Measurements from ENCODE around the gene ZFP30.

ZFP30 gene

GRCh38 chr19:37635076-37636056, 19.9 kb downstream of the ZFP30 start:
- Histone ChIP-seq H3K4me1 (ENCODE audit: control insufficient read depth, insufficient read depth, low read depth, low read length) (no peaks in the 10 kb centered on the region), H3K9me3 (ENCODE audit: control insufficient read depth, low read length) (peaks cover 96% of the 10 kb centered on the region), H3K27me3 (ENCODE audit: control insufficient read depth in 1 of 2, insufficient read depth in 1 of 2, low read length in 2 of 2) (no peaks in the 10 kb centered on the region), H2BK120ac (ENCODE audit: low read depth, low read length) (no peak overlapping the region), H3K4me2 (ENCODE audit: low read length, poor library complexity, severe bottlenecking) (no peak overlapping the region), H3K79me1 (replicated peaks; ENCODE audit: low read length, poor library complexity, severe bottlenecking) (no peaks in the 10 kb centered on the region), H4K8ac (ENCODE audit: low read length) (no peak overlapping the region), H2AK5ac (ENCODE audit: low read length, severe bottlenecking) (no peak overlapping the region), H2BK12ac (ENCODE audit: low read length in 2 of 2) (no peak overlapping the region), H3K36me3 (ENCODE audit: control insufficient read depth in 1 of 2, insufficient read depth in 2 of 2, low read depth in 1 of 2, low read length in 2 of 2) (peaks cover 17 to 54% of the 10 kb centered on the region in 2 experiments), H3K4me3 (ENCODE audit: insufficient read depth in 1 of 2, low read depth in 1 of 2, low read length in 2 of 2) (peak overlapping the region in 1 of 2 experiments; percentile 64), H3K9ac (ENCODE audit: low read length) (no peak overlapping the region), H2BK5ac (ENCODE audit: low read depth, low read length, poor library complexity, severe bottlenecking) (no peak overlapping the region), H3K4ac (ENCODE audit: low read depth in 1 of 2, low read length in 2 of 2) (no peak overlapping the region), H4K91ac (ENCODE audit: low read length) (no peak overlapping the region), H3K23ac (ENCODE audit: low read length in 2 of 2) (no peak overlapping the region), H2BK15ac (ENCODE audit: low read depth, poor library complexity, severe bottlenecking) (no peak overlapping the region), H3K27ac (ENCODE audit: low read length, poor library complexity, severe bottlenecking) (no peak overlapping the region), H3K18ac (ENCODE audit: low read depth in 1 of 2, low read length in 2 of 2) (no peak overlapping the region), H3K14ac (ENCODE audit: low read length in 2 of 2) (no peak overlapping the region), H2AFZ (ENCODE audit: low read depth, low read length) (no peak overlapping the region)
- no peak for DNase-seq
- 99% methylated on average over 4 of the region's 11 CpGs for WGBS

GRCh38 chr19:37594982-37595382, 60.3 kb downstream of the ZFP30 start:
- H3K4me1 ChIP-seq (ENCODE audit: control insufficient read depth, insufficient read depth, low read depth, low read length): peaks cover 2% of the 10 kb centered on the region
- peak overlapping the region; percentile 78 to 93 for H3K4me3 ChIP-seq (ENCODE audit: insufficient read depth in 1 of 2, low read depth in 1 of 2, low read length in 2 of 2)
- peak overlapping the region; percentile 93 for H3K4me2 ChIP-seq (ENCODE audit: low read length, poor library complexity, severe bottlenecking)
- H2AK5ac ChIP-seq (ENCODE audit: low read length, severe bottlenecking): no peak overlapping the region
- H2BK12ac ChIP-seq (ENCODE audit: low read length in 2 of 2): no peak overlapping the region
- peak overlapping the region in 1 of 2 experiments; percentile 23 for H3K23ac ChIP-seq (ENCODE audit: low read length in 2 of 2)
- H4K91ac ChIP-seq (ENCODE audit: low read length): no peak overlapping the region
- H3K4ac ChIP-seq (ENCODE audit: low read depth in 1 of 2, low read length in 2 of 2): no peak overlapping the region
- no peak overlapping the region for H2BK120ac ChIP-seq (ENCODE audit: low read depth, low read length)
- 8% methylated on average over 20 of the region's 20 CpGs for WGBS
- peak overlapping the region; percentile 83 for H2AFZ ChIP-seq (ENCODE audit: low read depth, low read length)
- peak overlapping the region in 1 of 2 experiments; percentile 45 for H3K14ac ChIP-seq (ENCODE audit: low read length in 2 of 2)
- H2BK15ac ChIP-seq (ENCODE audit: low read depth, poor library complexity, severe bottlenecking): no peak overlapping the region
- no peak overlapping the region for H2BK5ac ChIP-seq (ENCODE audit: low read depth, low read length, poor library complexity, severe bottlenecking)
- peaks cover 0 to 12% of the 10 kb centered on the region in 2 experiments for H3K36me3 ChIP-seq (ENCODE audit: control insufficient read depth in 1 of 2, insufficient read depth in 2 of 2, low read depth in 1 of 2, low read length in 2 of 2)
- H3K9me3 ChIP-seq (ENCODE audit: control insufficient read depth, low read length): peaks cover 31% of the 10 kb centered on the region
- peak overlapping the region in 1 of 2 experiments; percentile 58 for H3K18ac ChIP-seq (ENCODE audit: low read depth in 1 of 2, low read length in 2 of 2)
- H3K79me1 ChIP-seq (replicated peaks; ENCODE audit: low read length, poor library complexity, severe bottlenecking): peaks cover 6% of the 10 kb centered on the region
- peak overlapping the region; percentile 94 for H4K8ac ChIP-seq (ENCODE audit: low read length)
- peak overlapping the region; percentile 9 for H3K27ac ChIP-seq (ENCODE audit: low read length, poor library complexity, severe bottlenecking)
- no peak for DNase-seq
- H3K9ac ChIP-seq (ENCODE audit: low read length): peak overlapping the region; percentile 96
- H3K27me3 ChIP-seq (ENCODE audit: control insufficient read depth in 1 of 2, insufficient read depth in 1 of 2, low read length in 2 of 2): no peaks in the 10 kb centered on the region

- Histone ChIP-seq H4K91ac (ENCODE audit: low read length) (peak within 1 kb of the TSS; percentile 69), H3K4me3 (ENCODE audit: insufficient read depth in 1 of 2, low read depth in 1 of 2, low read length in 2 of 2) (peak within 1 kb of the TSS; percentile 78 to 93), H4K8ac (ENCODE audit: low read length) (peak within 1 kb of the TSS; percentile 94), H3K9me3 (ENCODE audit: control insufficient read depth, low read length) (peaks cover 31% of the 10 kb centered on the region), H3K18ac (ENCODE audit: low read depth in 1 of 2, low read length in 2 of 2) (peak within 1 kb of the TSS; percentile 37 to 94), H2BK5ac (ENCODE audit: low read depth, low read length, poor library complexity, severe bottlenecking) (no peak within 1 kb of the TSS), H2AFZ (ENCODE audit: low read depth, low read length) (peak within 1 kb of the TSS; percentile 96), H3K4me1 (ENCODE audit: control insufficient read depth, insufficient read depth, low read depth, low read length) (peaks cover 2% of the 10 kb centered on the region), H3K4me2 (ENCODE audit: low read length, poor library complexity, severe bottlenecking) (peak within 1 kb of the TSS; percentile 93), H3K27ac (ENCODE audit: low read length, poor library complexity, severe bottlenecking) (peak within 1 kb of the TSS; percentile 83), H2BK120ac (ENCODE audit: low read depth, low read length) (no peak within 1 kb of the TSS), H3K27me3 (ENCODE audit: control insufficient read depth in 1 of 2, insufficient read depth in 1 of 2, low read length in 2 of 2) (no peaks in the 10 kb centered on the region), H3K79me1 (replicated peaks; ENCODE audit: low read length, poor library complexity, severe bottlenecking) (peaks cover 6% of the 10 kb centered on the region), H3K23ac (ENCODE audit: low read length in 2 of 2) (peak within 1 kb of the TSS in 1 of 2 experiments; percentile 23), H3K14ac (ENCODE audit: low read length in 2 of 2) (peak within 1 kb of the TSS in 1 of 2 experiments; percentile 75), H3K9ac (ENCODE audit: low read length) (peak within 1 kb of the TSS; percentile 96), H2BK12ac (ENCODE audit: low read length in 2 of 2) (no peak within 1 kb of the TSS), H3K36me3 (ENCODE audit: control insufficient read depth in 1 of 2, insufficient read depth in 2 of 2, low read depth in 1 of 2, low read length in 2 of 2) (peaks cover 0 to 6% of the 10 kb centered on the region in 2 experiments), H2AK5ac (ENCODE audit: low read length, severe bottlenecking) (no peak within 1 kb of the TSS), H3K4ac (ENCODE audit: low read depth in 1 of 2, low read length in 2 of 2) (peak within 1 kb of the TSS in 1 of 2 experiments; percentile 59), H2BK15ac (ENCODE audit: low read depth, poor library complexity, severe bottlenecking) (no peak within 1 kb of the TSS)
- peak; percentile 91 for DNase-seq
- WGBS: under 1% methylated on average over 53 of the region's 53 CpGs
These were observed 60.8 kb downstream of the ZFP30 start, which contains the start of the genes ZNF540 and ZNF571 for GRCh38 chr19:37594304-37594981. Gene ZNF540 (plus strand): TSS chr19:37594876. CDS start chr19:37598448, 3,572 bp downstream. Gene ZNF571 (minus strand): TSS chr19:37594792. CDS start chr19:37586676, 8,116 bp downstream.

GRCh38 chr19:37593996-37594303, 61.3 kb downstream of the ZFP30 start:
- peak overlapping the region; percentile 96 for H3K9ac ChIP-seq (ENCODE audit: low read length)
- peak overlapping the region; percentile 78 to 93 for H3K4me3 ChIP-seq (ENCODE audit: insufficient read depth in 1 of 2, low read depth in 1 of 2, low read length in 2 of 2)
- H3K79me1 ChIP-seq (replicated peaks; ENCODE audit: low read length, poor library complexity, severe bottlenecking): peaks cover 6% of the 10 kb centered on the region
- no peak overlapping the region for H3K23ac ChIP-seq (ENCODE audit: low read length in 2 of 2)
- 28% methylated on average over 9 of the region's 9 CpGs for WGBS
- no peak overlapping the region for H3K14ac ChIP-seq (ENCODE audit: low read length in 2 of 2)
- DNase-seq: no peak
- peaks cover 2% of the 10 kb centered on the region for H3K4me1 ChIP-seq (ENCODE audit: control insufficient read depth, insufficient read depth, low read depth, low read length)
- no peak overlapping the region for H2AK5ac ChIP-seq (ENCODE audit: low read length, severe bottlenecking)
- H3K27ac ChIP-seq (ENCODE audit: low read length, poor library complexity, severe bottlenecking): peak overlapping the region; percentile 83
- no peak overlapping the region for H4K91ac ChIP-seq (ENCODE audit: low read length)
- no peak overlapping the region for H2BK15ac ChIP-seq (ENCODE audit: low read depth, poor library complexity, severe bottlenecking)
- H2AFZ ChIP-seq (ENCODE audit: low read depth, low read length): peak overlapping the region; percentile 96
- no peak overlapping the region for H2BK5ac ChIP-seq (ENCODE audit: low read depth, low read length, poor library complexity, severe bottlenecking)
- H3K36me3 ChIP-seq (ENCODE audit: control insufficient read depth in 1 of 2, insufficient read depth in 2 of 2, low read depth in 1 of 2, low read length in 2 of 2): peaks cover 0 to 5% of the 10 kb centered on the region in 2 experiments
- H3K18ac ChIP-seq (ENCODE audit: low read depth in 1 of 2, low read length in 2 of 2): no peak overlapping the region
- H2BK120ac ChIP-seq (ENCODE audit: low read depth, low read length): no peak overlapping the region
- H3K4ac ChIP-seq (ENCODE audit: low read depth in 1 of 2, low read length in 2 of 2): no peak overlapping the region
- H4K8ac ChIP-seq (ENCODE audit: low read length): peak overlapping the region; percentile 89
- peaks cover 27% of the 10 kb centered on the region for H3K9me3 ChIP-seq (ENCODE audit: control insufficient read depth, low read length)
- H2BK12ac ChIP-seq (ENCODE audit: low read length in 2 of 2): no peak overlapping the region
- H3K4me2 ChIP-seq (ENCODE audit: low read length, poor library complexity, severe bottlenecking): peak overlapping the region; percentile 93
- no peaks in the 10 kb centered on the region for H3K27me3 ChIP-seq (ENCODE audit: control insufficient read depth in 1 of 2, insufficient read depth in 1 of 2, low read length in 2 of 2)
